Activated gamma-delta T cell treated with Interleukin-2 at 50 U/mL for 16 hours (primary cell): Measurements from ENCODE around the gene FAM131A.

Experiments used
- DNase-seq: peaks from one replicate; pipeline ENCODE4 v3.0.0-alpha.2; 2020

FAM131A gene

DNA sequence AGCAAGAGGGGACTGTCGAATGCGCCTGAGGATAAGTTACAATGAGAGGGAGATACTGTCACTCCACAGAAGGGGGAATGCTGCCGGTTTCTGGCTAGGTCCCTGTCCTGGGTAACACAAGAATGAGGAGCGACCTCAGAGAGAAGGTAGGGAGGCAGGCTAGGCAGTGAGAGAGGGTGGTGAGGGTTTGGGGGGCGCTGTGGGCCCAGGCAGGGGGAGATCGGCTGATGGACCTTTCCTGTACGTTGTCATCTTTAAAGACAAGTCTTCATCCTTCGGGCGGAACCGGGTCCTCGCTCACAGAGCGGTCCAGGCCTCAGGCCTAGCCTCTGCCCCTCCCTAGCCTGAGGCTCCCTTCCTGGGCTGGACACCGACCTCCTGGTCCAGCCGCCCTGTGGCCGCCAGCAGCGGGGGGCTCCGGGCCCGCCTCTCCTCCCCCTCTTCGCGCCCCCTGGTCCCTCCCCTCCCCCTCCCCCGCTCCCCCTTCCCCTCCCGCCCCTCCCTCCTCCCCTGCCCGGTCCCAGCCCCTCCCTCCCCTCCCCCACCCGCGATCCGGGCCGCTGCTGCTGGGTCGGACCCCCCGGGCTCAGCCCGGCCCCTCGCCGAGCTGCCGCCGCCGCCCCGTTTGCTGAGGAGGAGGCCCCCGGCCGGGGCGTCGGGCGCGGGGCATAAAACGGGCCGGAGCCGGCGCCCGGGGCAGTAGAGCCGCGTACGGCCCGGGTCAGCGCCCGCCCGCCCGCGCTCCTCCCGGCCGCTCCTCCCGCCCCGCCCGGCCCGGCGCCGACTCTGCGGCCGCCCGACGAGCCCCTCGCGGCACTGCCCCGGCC is 42.2 kb downstream of the FAM131A start, which contains the start of gene CHRD:
Gene CHRD (plus strand): TSS at position 697 of the 827 bp plus-strand sequence. CDS start 265 bp downstream, outside the sequence.
- no peak for DNase-seq

- no peak for DNase-seq
Measured at GRCh38 chr3:184380185-184380626, 42.8 kb downstream of the FAM131A start.

DNA sequence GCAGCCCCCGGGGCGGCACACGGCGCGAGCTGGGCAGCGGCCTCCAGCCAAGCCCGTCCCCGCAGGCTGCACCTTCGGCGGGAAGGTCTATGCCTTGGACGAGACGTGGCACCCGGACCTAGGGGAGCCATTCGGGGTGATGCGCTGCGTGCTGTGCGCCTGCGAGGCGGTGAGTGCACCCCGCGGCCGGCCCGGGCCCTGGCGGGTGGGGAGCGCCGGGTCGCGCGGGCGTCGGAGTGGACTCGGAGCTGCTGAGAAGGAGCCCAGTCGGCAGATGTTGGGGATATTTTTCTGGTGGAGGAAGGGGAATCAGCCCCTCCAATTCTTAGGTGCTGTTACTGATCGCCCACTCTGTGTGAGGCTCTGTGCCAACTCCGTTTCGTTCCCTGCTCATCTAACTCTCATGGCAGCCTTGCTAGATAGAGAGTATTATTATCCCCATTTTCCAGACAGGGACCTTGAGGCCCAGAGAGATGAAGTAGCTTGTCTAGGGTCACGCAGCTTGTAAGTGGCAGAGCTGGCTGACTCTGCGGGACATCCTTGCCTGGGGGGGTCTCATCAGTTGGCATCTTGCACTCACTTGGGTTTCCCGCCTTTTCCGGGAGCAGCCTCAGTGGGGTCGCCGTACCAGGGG is 43.3 kb downstream of the FAM131A start:
- no peak for DNase-seq

- DNase-seq, result no peak
Measured at GRCh38 chr3:184381261-184382224, 44.1 kb downstream of the FAM131A start.

DNA sequence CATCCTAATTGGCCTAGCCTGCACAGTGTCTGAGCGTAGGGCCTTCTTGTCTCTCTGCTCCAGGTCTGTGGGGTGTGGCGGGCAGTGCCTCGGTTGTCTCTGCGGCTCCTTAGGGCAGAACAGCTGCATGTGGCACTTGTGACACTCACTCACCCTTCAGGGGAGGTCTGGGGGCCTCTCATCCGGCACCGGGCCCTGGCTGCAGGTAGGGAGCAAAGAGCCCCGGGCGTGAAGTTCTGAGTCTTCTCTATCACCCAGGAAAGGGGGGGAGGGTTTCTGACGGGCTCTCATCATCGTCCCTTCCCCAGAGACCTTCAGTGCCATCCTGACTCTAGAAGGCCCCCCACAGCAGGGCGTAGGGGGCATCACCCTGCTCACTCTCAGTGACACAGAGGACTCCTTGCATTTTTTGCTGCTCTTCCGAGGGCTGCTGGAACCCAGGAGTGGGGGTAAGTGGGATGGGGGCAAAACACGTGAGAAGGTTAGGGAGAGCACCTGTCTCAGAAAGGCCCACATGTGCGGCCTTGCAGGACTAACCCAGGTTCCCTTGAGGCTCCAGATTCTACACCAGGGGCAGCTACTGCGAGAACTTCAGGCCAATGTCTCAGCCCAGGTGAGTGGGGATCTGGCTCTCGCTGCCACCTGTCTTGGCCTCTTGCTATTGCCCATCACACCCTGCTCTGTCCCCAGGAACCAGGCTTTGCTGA is 45.1 kb downstream of the FAM131A start:
- no peak for DNase-seq

GRCh38 chr3:184383033-184383740 is 45.8 kb downstream of the FAM131A start:
- DNase-seq, result no peak

DNA sequence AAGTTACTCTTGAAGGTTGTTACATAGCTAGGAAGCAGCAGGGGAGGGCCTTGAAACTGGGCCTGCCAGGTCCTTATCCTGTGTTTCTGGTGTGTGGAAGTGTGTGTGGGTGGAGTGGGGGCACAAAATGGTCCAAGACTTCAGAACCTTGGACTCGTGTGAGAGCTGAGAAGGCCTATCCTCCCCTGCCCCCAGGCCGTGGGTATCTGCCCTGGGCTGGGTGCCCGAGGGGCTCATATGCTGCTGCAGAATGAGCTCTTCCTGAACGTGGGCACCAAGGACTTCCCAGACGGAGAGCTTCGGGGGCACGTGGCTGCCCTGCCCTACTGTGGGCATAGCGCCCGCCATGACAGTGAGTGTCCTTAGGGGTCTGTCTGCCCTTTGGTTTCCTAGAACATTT is 46.9 kb downstream of the FAM131A start:
- no peak for DNase-seq

- no peak for DNase-seq
Measured at GRCh38 chr3:184384856-184385422, 47.5 kb downstream of the FAM131A start.

DNA sequence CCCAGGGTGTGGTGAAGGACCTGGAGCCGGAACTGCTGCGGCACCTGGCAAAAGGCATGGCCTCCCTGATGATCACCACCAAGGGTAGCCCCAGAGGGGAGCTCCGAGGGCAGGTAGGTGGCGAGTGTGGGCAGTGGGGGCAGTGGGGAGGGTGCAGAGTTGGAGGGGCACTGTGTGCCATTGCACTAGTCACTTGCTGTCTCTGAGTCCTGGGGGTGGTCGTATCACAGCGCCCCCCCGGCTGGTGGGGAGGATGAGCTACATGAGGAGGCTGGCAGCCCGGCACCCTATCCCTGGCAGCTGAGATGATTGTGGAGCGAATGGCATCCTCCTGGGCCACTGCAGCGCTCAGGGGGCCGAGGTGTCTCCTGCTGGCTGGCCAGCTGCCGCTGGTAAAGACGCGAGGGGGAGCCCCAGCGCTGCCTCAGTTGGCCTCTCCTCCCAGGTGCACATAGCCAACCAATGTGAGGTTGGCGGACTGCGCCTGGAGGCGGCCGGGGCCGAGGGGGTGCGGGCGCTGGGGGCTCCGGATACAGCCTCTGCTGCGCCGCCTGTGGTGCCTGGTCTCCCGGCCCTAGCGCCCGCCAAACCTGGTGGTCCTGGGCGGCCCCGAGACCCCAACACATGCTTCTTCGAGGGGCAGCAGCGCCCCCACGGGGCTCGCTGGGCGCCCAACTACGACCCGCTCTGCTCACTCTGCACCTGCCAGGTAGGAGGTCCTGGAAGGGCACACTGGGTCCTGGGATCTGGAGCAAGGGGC is 48.8 kb downstream of the FAM131A start:
- no peak for DNase-seq

- DNase-seq, result no peak
Measured at GRCh38 chr3:184387174-184387714, 49.8 kb downstream of the FAM131A start.

DNA sequence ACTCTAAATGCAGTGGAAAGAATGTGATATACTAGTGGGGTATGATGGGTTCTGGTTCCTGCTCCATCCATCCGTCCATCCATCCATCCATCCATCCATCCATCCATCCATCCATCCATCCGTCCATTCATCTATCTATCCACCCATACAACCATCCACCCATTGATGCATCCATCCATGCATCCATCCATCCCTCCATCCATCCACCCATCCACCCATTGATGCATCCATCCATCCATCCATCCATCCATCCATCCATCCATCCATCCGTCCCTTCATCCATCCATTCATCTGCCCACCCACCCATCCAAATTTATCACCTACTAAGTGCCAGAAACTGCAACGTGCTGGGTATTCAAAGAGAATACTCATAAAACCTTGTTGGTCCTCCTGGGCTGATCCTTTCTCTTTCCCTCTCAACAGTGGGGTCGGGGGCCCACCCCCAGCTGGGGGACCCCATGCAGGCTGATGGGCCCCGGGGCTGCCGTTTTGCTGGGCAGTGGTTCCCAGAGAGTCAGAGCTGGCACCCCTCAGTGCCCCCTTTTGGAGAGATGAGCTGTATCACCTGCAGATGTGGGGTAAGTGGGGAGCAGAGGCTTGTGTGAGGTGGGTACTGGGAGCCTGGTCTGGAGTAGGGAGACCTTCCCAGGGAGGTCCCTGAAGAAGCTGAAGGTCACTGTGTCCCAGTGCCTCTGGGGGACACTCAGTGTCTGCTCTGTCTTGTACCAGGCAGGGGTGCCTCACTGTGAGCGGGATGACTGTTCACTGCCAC is 51.0 kb downstream of the FAM131A start:
- DNase-seq, result no peak

GRCh38 chr3:184388936-184389230 is 51.5 kb downstream of the FAM131A start:
- no peak for DNase-seq

- DNase-seq, result no peak
Measured at GRCh38 chr3:184389384-184389783, 52.0 kb downstream of the FAM131A start.

DNA sequence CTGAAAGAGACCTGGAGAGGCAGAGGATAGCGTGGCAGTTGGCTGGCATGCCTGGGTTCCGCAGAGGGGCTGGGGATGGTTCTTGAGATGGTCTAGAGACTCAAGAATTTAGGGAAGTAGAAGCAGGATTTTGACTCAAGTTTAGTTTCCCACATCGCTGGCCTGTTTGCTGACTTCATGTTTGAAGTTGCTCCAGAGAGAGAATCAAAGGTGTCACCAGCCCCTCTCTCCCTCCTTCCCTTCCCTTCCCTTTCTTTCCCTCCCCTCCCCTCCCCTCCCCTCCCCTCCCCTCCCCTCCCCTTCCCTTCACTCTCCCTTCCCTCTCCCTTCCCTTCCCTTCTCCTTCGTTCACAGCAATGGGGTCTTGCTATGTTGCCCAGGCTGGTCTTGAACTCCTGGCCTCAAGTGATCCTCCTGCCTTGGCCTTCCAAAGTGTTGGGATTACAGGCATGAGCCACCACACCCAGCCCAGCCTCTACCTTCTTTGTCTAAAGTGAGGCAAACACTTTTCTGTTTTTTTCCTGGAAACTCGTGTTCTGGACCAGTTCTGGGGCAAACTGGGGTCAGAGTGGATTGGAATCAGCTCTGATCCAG is 52.6 kb downstream of the FAM131A start:
- DNase-seq, result no peak

GRCh38 chr3:184391266-184391665 is 53.9 kb downstream of the FAM131A start:
- no peak for DNase-seq

DNA sequence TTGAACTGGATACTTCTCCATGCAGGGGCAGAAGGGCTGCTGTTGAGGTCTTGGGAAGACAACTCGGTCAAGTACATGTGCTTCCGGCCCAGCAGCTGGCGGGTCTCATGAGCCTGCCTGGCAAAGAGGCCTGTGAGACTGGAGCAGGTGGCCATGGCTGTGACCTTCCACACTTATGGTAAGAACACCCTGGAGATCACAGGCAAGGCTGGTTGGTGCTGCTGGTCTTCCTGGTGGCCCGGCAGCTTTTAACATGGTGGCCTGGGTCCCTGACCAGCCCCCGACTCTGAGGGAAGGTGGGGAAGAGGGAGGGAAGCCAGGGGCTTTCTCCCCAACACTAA is 57.9 kb downstream of the FAM131A start:
- no peak for DNase-seq
